K562 (cell line): Measurements from ENCODE around the gene TRIM71. TPM values are rescaled to one million over a fixed set of nuclear protein-coding genes. Genes with fewer than 3 reads are reported as not detected.
A peak's percentile ranks its signal among the peaks of the same experiment; 100 is the strongest.

Experiments used
- ATAC-seq: fragments of 200-7000 bp; cut with Tn5 transposase; 3 replicates; pipeline ENCODE4 v1.9.1; 2020; ENCODE audit warnings: moderate library complexity
- Bru-seq: library from RNA; stranded (reverse); fragments of 400-500 nt; gene quantifications from one replicate; lab custom pipeline; 2021; lab: Mats Ljungman, UMichigan
- BruChase-seq, 2 experiments: library from RNA; stranded (reverse); fragments of 400-500 nt; gene quantifications; one replicate each; lab custom pipeline; 2021; lab: Mats Ljungman, UMichigan
- BruUV-seq: library from RNA; stranded (reverse); fragments of 400-500 nt; replicated peaks from 2 replicates; lab custom pipeline; 2021; lab: Mats Ljungman, UMichigan
- CTCF ChIA-PET: fragments of 300-600 bp; formaldehyde crosslinking; extraction: SDS; loops from one replicate; lab custom pipeline; 2021; ENCODE audit warnings: low intra/inter-chr PET ratio; lab: Yijun Ruan, JAX
- POLR2A ChIA-PET: fragments of 300-600, 350-650 bp; sonication (Branson Sonifier 250); formaldehyde crosslinking; extraction: SDS; loops from one replicate; lab custom pipeline; 2021; ENCODE audit warnings: antibody characterized with exemption, inconsistent platforms; lab: Yijun Ruan, JAX
- DNase-seq, 4 experiments: peaks; one replicate each; pipeline versions ENCODE4 v3.0.0 to v3.0.0-alpha.2; 2011 to 2018; ENCODE audit warnings: low spot score in 3 of 4, mixed read lengths in 3 of 4; ENCODE audit errors: extremely low read depth in 1 of 4
- FAIRE-seq: peaks from 2 replicates; lab custom pipeline; 2011; peaks lifted over from hg19 to GRCh38; lab: Jason Lieb, UNC
- H2AFZ ChIP-seq: 2 replicates; pipeline ENCODE4 v1.6.0; 2011; ENCODE audit warnings: low read depth, low read length, control low read depth, inconsistent platforms
- H3K27ac ChIP-seq: fragments of 200-600 bp; 3 replicates; pipeline ENCODE4 v1.8.0; 2011; ENCODE audit warnings: low read depth, mild to moderate bottlenecking, control low read depth, inconsistent platforms, low read length, moderate library complexity, mixed read lengths; ENCODE audit errors: extremely low read depth
- H3K27me3 ChIP-seq, 2 experiments: fragments of 300-600 bp in 1 of 2; 2 replicates in 1 of 2; 3 replicates in 1 of 2; pipeline versions ENCODE4 v1.6.0 to v1.8.0; 2011; ENCODE audit warnings: inconsistent platforms in 2 of 2, low read length in 2 of 2, mild to moderate bottlenecking in 1 of 2, mixed read lengths in 1 of 2, moderate library complexity in 1 of 2; ENCODE audit not compliant: control insufficient read depth in 2 of 2, insufficient read depth in 2 of 2
- H3K36me3 ChIP-seq: fragments of 300-600 bp; 3 replicates; pipeline ENCODE4 v1.8.0; 2011; ENCODE audit warnings: mild to moderate bottlenecking, low read length, inconsistent platforms; ENCODE audit not compliant: control insufficient read depth, insufficient read depth
- H3K4me1 ChIP-seq, 2 experiments: fragments of 200-600 bp in 1 of 2; replicated peaks in 1 of 2; 2 replicates in 1 of 2; 3 replicates in 1 of 2; pipeline versions ENCODE4 v1.5.1 to v1.8.0; 2011; ENCODE audit warnings: inconsistent platforms in 2 of 2, low read length in 2 of 2, mild to moderate bottlenecking in 1 of 2, mixed read lengths in 1 of 2, moderate library complexity in 1 of 2; ENCODE audit not compliant: control insufficient read depth in 2 of 2, insufficient read depth in 2 of 2
- H3K4me2 ChIP-seq: 2 replicates; pipeline ENCODE4 v1.6.1; 2011; ENCODE audit warnings: low read length, control low read depth, inconsistent platforms, mixed read lengths; ENCODE audit not compliant: insufficient read depth
- H3K4me3 ChIP-seq: fragments of 200-600 bp; sonication (generic), shearing (Covaris generic); 2 replicates; pipeline ENCODE4 v1.5.1; 2016; ENCODE audit warnings: control low read depth, inconsistent platforms
- H3K79me2 ChIP-seq: fragments of 200-600 bp; 3 replicates; pipeline ENCODE4 v1.8.0; 2011; ENCODE audit warnings: low read length, inconsistent platforms; ENCODE audit not compliant: control insufficient read depth, insufficient read depth
- H3K9ac ChIP-seq, 2 experiments: 2 replicates each; pipeline versions ENCODE4 v1.6.0 to v1.6.1; 2011; ENCODE audit warnings: low read depth in 2 of 2, low read length in 2 of 2, control low read depth in 1 of 2, inconsistent platforms in 1 of 2, mild to moderate bottlenecking in 1 of 2, mixed read lengths in 1 of 2; ENCODE audit not compliant: insufficient read depth in 1 of 2
- H3K9me1 ChIP-seq: one replicate; pipeline ENCODE4 v1.6.0; 2011; ENCODE audit warnings: inconsistent platforms, mild to moderate bottlenecking, low read length, moderate library complexity; ENCODE audit not compliant: control insufficient read depth, insufficient read depth
- H3K9me3 ChIP-seq: replicated peaks from 2 replicates; pipeline ENCODE4 v1.5.1; 2011; ENCODE audit warnings: low read depth, low read length, inconsistent platforms; ENCODE audit not compliant: control insufficient read depth, insufficient read depth
- H4K20me1 ChIP-seq: replicated peaks from 2 replicates; pipeline ENCODE4 v1.6.1; 2011; ENCODE audit warnings: low read length, inconsistent platforms, mixed read lengths; ENCODE audit not compliant: control insufficient read depth, insufficient read depth
- BHLHE40 ChIP-seq: IDR thresholded peaks from 2 replicates; pipeline ENCODE4 v1.6.1; 2011; ENCODE audit warnings: low read length, improper control_type of control experiment
- GTF2A2 ChIP-seq: IDR thresholded peaks from 2 replicates; pipeline ENCODE4 v1.6.1; 2016; ENCODE audit warnings: mild to moderate bottlenecking, missing genetic modification characterization, missing compliant biosample characterization
- NCOA4 ChIP-seq: fragments of 450-650 bp; IDR thresholded peaks from 2 replicates; pipeline ENCODE4 v1.6.1; 2018; ENCODE audit warnings: mild to moderate bottlenecking; ENCODE audit not compliant: partially characterized antibody
- PHB2 ChIP-seq: fragments of 450-650 bp; IDR thresholded peaks from 2 replicates; pipeline ENCODE4 v1.6.1; 2017; ENCODE audit warnings: low read depth
- PHF20 ChIP-seq: fragments of 450-650 bp; IDR thresholded peaks from 2 replicates; pipeline ENCODE4 v1.6.1; 2018; ENCODE audit not compliant: partially characterized antibody
- SAFB ChIP-seq: fragments of 200-400 bp; formaldehyde crosslinking; IDR thresholded peaks from 2 replicates; pipeline ENCODE4 v1.6.1; 2017; ENCODE audit warnings: low read depth, low read length, borderline replicate concordance
- TCFL5 ChIP-seq: fragments of 250-450 bp; sonication (Bioruptor Pico); conservative IDR thresholded peaks from 2 replicates; pipeline ENCODE4 v1.6.1; 2021; ENCODE audit warnings: mild to moderate bottlenecking, moderate library complexity, matching md5 sums
- TGIF2 ChIP-seq: sonication (generic); formaldehyde crosslinking; IDR thresholded peaks from 2 replicates; pipeline ENCODE4 v1.8.1; 2022; ENCODE audit warnings: mild to moderate bottlenecking, missing genetic modification reagents, moderate library complexity
- ZNF124 ChIP-seq: sonication (generic); formaldehyde crosslinking; IDR thresholded peaks from 2 replicates; pipeline ENCODE4 v1.8.1; 2022; ENCODE audit warnings: missing genetic modification reagents
- ZNF175 ChIP-seq: fragments of 200-800 bp; sonication (Bioruptor generic); IDR thresholded peaks from 2 replicates; pipeline ENCODE4 v1.6.1; 2016; ENCODE audit warnings: low read depth, mild to moderate bottlenecking, missing genetic modification characterization, missing compliant biosample characterization
- ZNF445 ChIP-seq: fragments of 250-450 bp; sonication (Bioruptor Pico); IDR thresholded peaks from 2 replicates; pipeline ENCODE4 v1.4.0; 2020; ENCODE audit warnings: low read depth, mild to moderate bottlenecking, moderate library complexity
- WGBS: fragments of 100-300 bp; shearing (Covaris generic); methylation state at CpG from one replicate; pipeline ENCODE4 v1.1.6; 2016; ENCODE audit warnings: low coverage, mixed read lengths; ENCODE audit not compliant: insufficient coverage; ENCODE audit errors: missing lambda C conversion rate; 5-methylcytosine and 5-hydroxymethylcytosine counted together
- in situ Hi-C: fragments of 300-500 bp; cut with MboI; formaldehyde crosslinking; loops from 4 replicates; pipeline ENCODE4 v1.15.0; 2018; ENCODE audit warnings: inconsistent platforms, mixed read lengths
- intact Hi-C: fragments of 100-400 bp; cut with micrococcal nuclease; formaldehyde crosslinking; loops from 2 replicates; pipeline ENCODE4 v1.14.2; 2022
- long read RNA-seq, 3 experiments: library from polyadenylated mRNA in 2 of 3; library from RNA in 1 of 3; unstranded in 2 of 3; stranded (forward) in 1 of 3; transcript quantifications; one replicate each; pipeline ENCODE4 v2.0.0, GENCODE V29; 2019 to 2022
- polyA minus RNA-seq, 3 experiments: library from RNA; depleted of rRNA, polyadenylated mRNA; stranded (reverse); fragments of >200 nt; gene quantifications; 2 replicates each; pipeline ENCODE4 v1.2.3, GENCODE V29; 2011
- polyA plus RNA-seq, 8 experiments: library from polyadenylated mRNA; depleted of rRNA in 4 of 8; stranded (reverse) in 5 of 8; unstranded in 3 of 8; fragments of >200 nt; fragmentation: Nextera tagmentation in 2 of 8; fragmentation: Illumina TruSeq in 1 of 8; extraction: Ambion mirVana in 2 of 8; extraction: Trizol in 1 of 8; gene quantifications; 2 replicates each; pipeline versions ENCODE4 v1.2.1 to v1.2.3, GENCODE V29; 2011 to 2014; ENCODE audit warnings: inconsistent platforms in 1 of 8, missing spikeins in 1 of 8
- total RNA-seq, 7 experiments: library from RNA; depleted of rRNA in 6 of 7; stranded (reverse); fragments of >200 nt in 6 of 7; fragmentation: Illumina TruSeq in 2 of 7; extraction: Trizol in 2 of 7; gene quantifications; 2 replicates each; pipeline versions ENCODE4 v1.2.1 to v1.2.3, GENCODE V29; 2011 to 2021; ENCODE audit warnings: low replicate concordance in 1 of 7
- TF ChIP-seq, protein P1 (sequence below), 2 experiments: fragments of 450-650 bp in 1 of 2; sonication (generic) in 1 of 2; formaldehyde crosslinking in 1 of 2; IDR thresholded peaks in 1 of 2; conservative IDR thresholded peaks in 1 of 2; 2 replicates each; pipeline versions ENCODE4 v1.6.1 to v1.8.1; 2016 to 2023; ENCODE audit warnings: mild to moderate bottlenecking in 2 of 2, moderate library complexity in 2 of 2, inconsistent platforms in 1 of 2, missing genetic modification reagents in 1 of 2

Gene TRIM71
- total RNA-seq (2011; cell fraction: chromatin; rRNA removed; ENCODE audit: low replicate concordance): 0.09 TPM in 1 of 2 replicates, not detected in the other
- under 0.01 TPM in 1 of 2 replicates, not detected in the other for total RNA-seq (2011; cell fraction: nucleolus; rRNA removed)
- total RNA-seq (2011; cell fraction: nucleoplasm; rRNA removed): 0.08 TPM in 1 of 2 replicates, not detected in the other
- total RNA-seq (2014; rRNA removed) (not detected in 2 replicates), total RNA-seq (2014; rRNA removed; fragmentation: Illumina TruSeq; extraction: Trizol) (not detected in 2 replicates), total RNA-seq (2015; rRNA removed; fragmentation: Illumina TruSeq; extraction: Trizol) (not detected in 2 replicates), total RNA-seq (2021) (0.11 and 0.18 TPM in 2 replicates), polyA plus RNA-seq (2011; rRNA removed) (0.01 and 0.04 TPM in 2 replicates), polyA plus RNA-seq (2014; fragmentation: Illumina TruSeq; extraction: Trizol) (not detected in 2 replicates), polyA plus RNA-seq (2014; fragmentation: Nextera tagmentation; extraction: Ambion mirVana) (not detected), polyA plus RNA-seq (2014; rRNA removed) (not detected in 2 replicates), polyA minus RNA-seq (2011; rRNA and poly(A)+ RNA removed) (0.03 and 0.14 TPM in 2 replicates), Bru-seq, nascent RNA (percentile 5 among the genes with signal in this experiment), BruChase-seq, experiment 1, labeled RNA remaining after a 2-hour chase (percentile 11 among the genes with signal in this experiment), BruChase-seq, experiment 2, labeled RNA remaining after a 6-hour chase (percentile 16 among the genes with signal in this experiment)
- 0.03 TPM in 1 of 2 replicates, not detected in the other for polyA plus RNA-seq (2011; cell fraction: cytosol; rRNA removed)
- polyA plus RNA-seq (2011; cell fraction: nucleus; rRNA removed): 0.04 TPM in 1 of 2 replicates, not detected in the other
- 0.01 TPM in 1 of 2 replicates, not detected in the other for polyA plus RNA-seq (2012)
- polyA minus RNA-seq (2011; cell fraction: cytosol; rRNA and poly(A)+ RNA removed): 0.36 TPM in 1 of 2 replicates, not detected in the other
- 0.13 TPM in 1 of 2 replicates, not detected in the other for polyA minus RNA-seq (2011; cell fraction: nucleus; rRNA and poly(A)+ RNA removed)
- long read RNA-seq, experiment 1: 0 reads
- long read RNA-seq, experiment 2: 0 reads
- long read RNA-seq, experiment 3: 0 reads

DNA sequence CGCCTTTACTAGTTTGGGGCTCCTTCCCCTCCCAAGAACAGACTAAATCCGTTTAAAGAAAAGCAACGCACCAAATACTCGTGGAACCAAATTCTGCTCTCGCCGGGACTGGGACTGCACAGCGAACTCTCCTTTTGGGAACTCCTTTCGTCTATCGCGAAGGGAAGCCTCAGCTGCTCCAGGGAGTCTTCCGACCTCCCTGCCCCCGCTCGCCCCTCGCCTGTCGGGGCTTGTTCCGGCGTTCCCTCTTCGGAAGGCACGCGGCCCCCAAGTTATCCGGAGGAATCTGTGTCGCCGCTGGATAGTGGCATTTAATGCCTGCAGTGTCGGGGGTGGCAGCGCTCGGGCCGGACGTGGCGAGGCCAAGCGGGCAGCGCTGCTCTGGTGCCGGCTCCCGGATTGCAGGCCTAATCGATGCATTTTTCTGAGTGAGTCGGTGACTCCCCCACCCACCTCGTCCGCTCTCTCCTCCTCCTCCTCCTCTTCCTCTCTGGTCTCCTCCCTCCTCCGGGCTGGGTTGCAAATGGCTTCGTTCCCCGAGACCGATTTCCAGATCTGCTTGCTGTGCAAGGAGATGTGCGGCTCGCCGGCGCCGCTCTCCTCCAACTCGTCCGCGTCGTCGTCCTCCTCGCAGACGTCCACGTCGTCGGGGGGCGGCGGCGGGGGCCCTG lies at the start of gene TRIM71:
Gene TRIM71, plus strand, starts transcription at position 440 of the 671 bp plus-strand sequence. Its CDS starts 84 bp downstream, at position 524.
- CTCF ChIA-PET: no interaction called here
- ATAC-seq: no peak
- POLR2A ChIA-PET: no interaction called here
- FAIRE-seq: no peak
- no peak within 1 kb of the TSS for H3K4me2 ChIP-seq
- DNase-seq: no peak
- no peak within 1 kb of the TSS for H3K4me3 ChIP-seq
- H3K27me3 ChIP-seq: peaks cover 41 to 54% of the 10 kb centered on the region in 2 experiments
- H3K27ac ChIP-seq: no peak within 1 kb of the TSS
- H4K20me1 ChIP-seq: no peaks in the 10 kb centered on the region
- no peaks in the 10 kb centered on the region for H3K36me3 ChIP-seq
- H3K9ac ChIP-seq: no peak within 1 kb of the TSS
- no TSS peak for BruUV-seq
- no peak within 1 kb of the TSS for H2AFZ ChIP-seq
- WGBS: 69% methylated on average over 31 of the region's 59 CpGs
- H3K4me1 ChIP-seq: peaks cover 0 to 15% of the 10 kb centered on the region in 2 experiments; a peak in 2 of 5 replicates
- in situ Hi-C loops: no loop called here
- peaks cover 10% of the 10 kb centered on the region for H3K9me3 ChIP-seq
- H3K79me2 ChIP-seq: no peaks in the 10 kb centered on the region
- no peak for TF ChIP-seq PHF20
- no peak for TF ChIP-seq SAFB
- TF ChIP-seq BHLHE40: no peak
- TF ChIP-seq GTF2A2 (tag): no peak
- no peak for TF ChIP-seq ZNF175 (CRISPR knock-in tag)
- no peak for TF ChIP-seq ZNF445 (CRISPR knock-in tag)
- TF ChIP-seq TGIF2: no peak
- TF ChIP-seq, protein P1, sequence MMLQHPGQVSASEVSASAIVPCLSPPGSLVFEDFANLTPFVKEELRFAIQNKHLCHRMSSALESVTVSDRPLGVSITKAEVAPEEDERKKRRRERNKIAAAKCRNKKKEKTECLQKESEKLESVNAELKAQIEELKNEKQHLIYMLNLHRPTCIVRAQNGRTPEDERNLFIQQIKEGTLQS (IDR thresholded peaks at IDR 0.05): no peak
- TF ChIP-seq, protein P1 (CRISPR knock-in tag; conservative IDR thresholded peaks at IDR 0.05): no peak
- no peak for TF ChIP-seq ZNF124 (CRISPR knock-in tag)
- TF ChIP-seq NCOA4: no peak
- no peak for TF ChIP-seq TCFL5 (CRISPR knock-in tag)
- no peak for TF ChIP-seq PHB2
- intact Hi-C loops: no loop called here
- H3K9me1 ChIP-seq: no peaks in the 10 kb centered on the region
